Muscle of arm (tissue), 14 donors: ENCODE data around the gene XYLB. TPM values are rescaled to one million over a fixed set of nuclear protein-coding genes. Genes with fewer than 3 reads are reported as not detected.
A peak's percentile ranks its signal among the peaks of the same experiment; 100 is the strongest.
"Not testable (repeated sequence)": the region's sequence is repeated elsewhere in the genome, so short reads cannot be mapped to it uniquely, and the experiment has no call there.

Source experiments
- DNase-seq: peaks from one replicate; pipeline ENCODE4 v3.0.0-alpha.2; 2013
- long read RNA-seq, 11 donors: transcript quantifications; one replicate each; lab custom pipeline, GENCODE V29; 2026
- polyA plus RNA-seq, 12 donors: library from polyadenylated mRNA; unstranded; fragments of 120-200 nt; gene quantifications; one replicate each; pipeline ENCODE4 v1.2.1, GENCODE V29; 2013; ENCODE audit not compliant: insufficient read length in 12 of 12

XYLB gene
- 1 to 10 TPM in 11 of 12 donors, not detected in 1; 2.8 to 9.0 (median 3.5) TPM for polyA plus RNA-seq
- long read RNA-seq, donor 1 = 0 reads
- long read RNA-seq, donor 2 = 0 reads
- long read RNA-seq, donor 3 = 0 reads
- long read RNA-seq, donor 4 = 0 reads
- long read RNA-seq, donor 5 = 0 reads
- long read RNA-seq, donor 6 = 0 reads
- long read RNA-seq, donor 7 = 0 reads
- long read RNA-seq, donor 8 = 0 reads
- long read RNA-seq, donor 9 = 0 reads
- long read RNA-seq, donor 10 = 0 reads
- long read RNA-seq, donor 11 = 0 reads

- peak; percentile 83 for DNase-seq
Measured at GRCh38 chr3:38346587-38347410, at the start of gene XYLB. TSS of gene XYLB (plus strand) at chr3:38346785. CDS start at chr3:38346869, 84 bp downstream.

GRCh38 chr3:38297053-38297452 is 49.5 kb upstream of the XYLB start:
- DNase-seq = not testable (repeated sequence)

- no peak for DNase-seq
Measured at GRCh38 chr3:38297537-38297936, 49.0 kb upstream of the XYLB start.

GRCh38 chr3:38297947-38298711 is 48.5 kb upstream of the XYLB start:
- DNase-seq = no peak

GRCh38 chr3:38306941-38307340 is 39.6 kb upstream of the XYLB start:
- no peak for DNase-seq

- DNase-seq = no peak
Measured at GRCh38 chr3:38307599-38307998, 39.0 kb upstream of the XYLB start.

GRCh38 chr3:38308456-38308855 is 38.1 kb upstream of the XYLB start:
- no peak for DNase-seq

GRCh38 chr3:38311476-38311875 is 35.1 kb upstream of the XYLB start:
- DNase-seq = no peak

GRCh38 chr3:38311941-38312340 is 34.6 kb upstream of the XYLB start:
- DNase-seq = no peak

- DNase-seq = no peak
Measured at GRCh38 chr3:38312356-38312755, 34.2 kb upstream of the XYLB start.

- no peak for DNase-seq
Measured at GRCh38 chr3:38313263-38313662, 33.3 kb upstream of the XYLB start.

- DNase-seq = no peak
Measured at GRCh38 chr3:38313695-38314094, 32.9 kb upstream of the XYLB start.

GRCh38 chr3:38314112-38314763 is 32.3 kb upstream of the XYLB start:
- DNase-seq = no peak

GRCh38 chr3:38314764-38315487 is 31.7 kb upstream of the XYLB start:
- no peak for DNase-seq

- DNase-seq = no peak
Measured at GRCh38 chr3:38315488-38316230, 30.9 kb upstream of the XYLB start.

GRCh38 chr3:38316356-38317191 is 30.0 kb upstream of the XYLB start:
- no peak for DNase-seq

- no peak for DNase-seq
Measured at GRCh38 chr3:38317192-38317759, 29.3 kb upstream of the XYLB start.

- DNase-seq = no peak
Measured at GRCh38 chr3:38318766-38319671, 27.6 kb upstream of the XYLB start.
